Heart right ventricle (tissue), 16 donors: ENCODE measurements around the gene RAB34. TPM values are rescaled to one million over a fixed set of nuclear protein-coding genes. Genes with fewer than 3 reads are reported as not detected.

Experiments used
- ATAC-seq, 8 donors: fragments of 200-7000 bp; cut with Tn5 transposase; one replicate each; pipeline ENCODE4 v1.9.1; 2020; ENCODE audit warnings: mild to moderate bottlenecking in 8 of 8, moderate library complexity in 8 of 8, moderate number of reproducible peaks in 1 of 8
- DNase-seq, 2 donors: peaks; one replicate each; pipeline ENCODE4 v3.0.0-alpha.2; 2020
- H3K27ac ChIP-seq, 10 donors: fragments of 200-600 bp; sonication (generic) in 2 of 10; one replicate each; pipeline versions ENCODE4 v1.5.0 to v1.8.0; 2020 to 2022; ENCODE audit warnings: mild to moderate bottlenecking in 3 of 10
- H3K27me3 ChIP-seq, 7 donors: fragments of 200-600 bp; one replicate each; pipeline ENCODE4 v1.8.0; 2021 to 2022; ENCODE audit warnings: mild to moderate bottlenecking in 2 of 7
- H3K36me3 ChIP-seq, 9 donors: fragments of 200-600 bp; sonication (generic) in 1 of 9; one replicate each; pipeline versions ENCODE4 v1.5.0 to v1.8.0; 2020 to 2022; ENCODE audit warnings: mild to moderate bottlenecking in 2 of 9
- H3K4me1 ChIP-seq, 9 donors: fragments of 200-600 bp; sonication (generic) in 1 of 9; one replicate each; pipeline versions ENCODE4 v1.5.0 to v1.8.0; 2020 to 2022; ENCODE audit warnings: mild to moderate bottlenecking in 4 of 9
- H3K4me3 ChIP-seq, 10 donors: fragments of 200-600 bp; sonication (generic) in 2 of 10; one replicate each; pipeline versions ENCODE4 v1.5.0 to v1.8.0; 2020 to 2022; ENCODE audit warnings: mild to moderate bottlenecking in 7 of 10, moderate library complexity in 2 of 10
- H3K9me3 ChIP-seq, 11 donors: fragments of 200-600 bp in 10 of 11; sonication (generic) in 2 of 11; one replicate each; pipeline versions ENCODE4 v1.5.0 to v1.8.0; 2013 to 2022; ENCODE audit warnings: mild to moderate bottlenecking in 2 of 11, control low read depth in 1 of 11, moderate library complexity in 1 of 11
- CTCF ChIP-seq, 9 donors: fragments of 200-600 bp; sonication (generic) in 2 of 9; IDR thresholded peaks; one replicate each; pipeline versions ENCODE4 v1.5.0 to v1.8.0; 2021 to 2022; ENCODE audit warnings: antibody characterized with exemption in 9 of 9, mild to moderate bottlenecking in 5 of 9, moderate library complexity in 1 of 9
- WGBS, 2 donors: extraction: QIAGEN DNeasy Blood & Tissue Kit; methylation state at CpG; one replicate each; pipeline ENCODE4 v1.1.7; 2013; ENCODE audit warnings: inconsistent platforms in 1 of 2; 5-methylcytosine and 5-hydroxymethylcytosine counted together
- intact Hi-C, 10 donors: fragments of 100-400 bp; cut with DNase I; formaldehyde crosslinking; loops; one replicate each; pipeline versions ENCODE4 v1.11.1 to v1.14.2; 2022
- polyA plus RNA-seq, 2 donors: library from polyadenylated mRNA; stranded (reverse); fragments of 200-250 nt; gene quantifications; one replicate each; pipeline ENCODE4 v1.2.3, GENCODE V29; 2013
- total RNA-seq, 10 donors: library from RNA; stranded (reverse); fragmentation: NEBNext Ultra II Directional in 3 of 10; extraction: Animal tissue kit (Norgen Biotek cat#: 25700) in 3 of 10; gene quantifications; one replicate each; pipeline versions ENCODE4 v1.2.1 to v1.2.4, GENCODE V29; 2021 to 2023
- donor health status: Arrhythmogenic right ventricular cardiomyopathy.
- donor health status: ischemic (EF 13 %, LVEDD 7.1; RV severe dilation, severe dysfunction).
- donor health status: healthy with polysubstance abuse.
- donor health status: DM: no; HTN: yes; CAD: no.
- donor health status: DM: no; HTN: no; CAD: no.
- donor health status: ischemic (EF 25% LVEDD 6.9; RV normal size, moderate dysfunction).
- donor health status: ischemic (EF 25% LVEDD 5.7; RV mildly dilated, moderate dysfunction).
- donor health status: healthy.
- donor health status: DM: yes; HTN: yes; CAD: no.
- donor health status: Ischemic cardiomyopathy.
- donor health status: ischemic (EF 35%, LVEDD 5.7; RV mildly dilated, moderate dysfunction).
- donor health status: nonischemic (EF 11% LVEDD 7.7; RV severe dilation, severe dysfunction).
- donor health status: DM: yes; HTN: yes; CAD: no.
- donor health status: PGD.
- donor health status: ischemic (EF 29% LVEDD 5.4; RV normal size, mild dysfunction).
- donor health status: nonischemic (EF 23%, LVEDD 6.1; RV moderate dilation, normal function).

Gene RAB34
- total and polyA plus RNA-seq, 12 donors: 7.0 to 37.3 (median 11.8) TPM

- intact Hi-C loops: loop anchor here in 1 of 10 donors (5.0 kb wide), 1 partner anchor 39 kb away; no protein-coding TSS in a partner anchor
- ATAC-seq: no peak
- Histone ChIP-seq H3K4me3 (no peak overlapping the region), H3K36me3 (peaks cover 0 to 84% (median 38%) of the 10 kb centered on the region in 9 donors), H3K9me3 (no peaks in the 10 kb centered on the region), H3K4me1 (peaks cover 6 to 41% (median 31%) of the 10 kb centered on the region in 9 donors), H3K27me3 (no peaks in the 10 kb centered on the region), H3K27ac (no peak overlapping the region)
- no peak for DNase-seq
- no peak for TF ChIP-seq CTCF (IDR thresholded peaks at IDR 0.05)
- 89 to 91% methylated on average over 1 of the region's 1 CpG for WGBS, 2 donors
Measured at GRCh38 chr17:28667870-28668269, 49.8 kb downstream of the RAB34 start.

DNA sequence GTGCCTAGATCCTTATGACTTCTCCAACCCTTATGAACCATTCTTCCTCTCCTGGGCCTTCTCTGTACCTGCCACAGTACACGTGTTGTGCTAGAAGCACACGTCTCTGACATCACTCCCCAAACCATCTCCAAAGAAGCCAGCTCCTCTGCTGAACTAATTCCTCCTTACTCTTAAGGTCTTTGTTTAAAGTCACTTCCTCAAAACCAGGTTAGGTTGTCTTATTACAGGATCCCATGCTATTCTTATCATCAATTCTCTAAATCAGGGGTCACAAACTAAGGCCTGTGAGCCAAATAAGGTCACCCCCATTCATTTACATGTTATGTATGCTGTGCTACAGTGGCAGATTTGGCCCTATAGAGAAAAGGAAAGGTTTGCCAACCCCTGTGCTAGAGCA is 51.7 kb downstream of the RAB34 start:
- TF ChIP-seq CTCF (IDR thresholded peaks at IDR 0.05): no peak
- Histone ChIP-seq H3K27ac (no peak overlapping the region), H3K27me3 (no peaks in the 10 kb centered on the region), H3K4me1 (peaks cover 6 to 49% (median 37%) of the 10 kb centered on the region in 9 donors), H3K9me3 (no peaks in the 10 kb centered on the region), H3K36me3 (peaks cover 0 to 65% (median 20%) of the 10 kb centered on the region in 9 donors), H3K4me3 (no peak overlapping the region)
- intact Hi-C loops: loop anchor here in 1 of 10 donors (5.0 kb wide), 1 partner anchor 41 kb away; no protein-coding TSS in a partner anchor
- 80 to 87% methylated on average over 2 of the region's 2 CpGs for WGBS, 2 donors
- no peak for ATAC-seq
- DNase-seq: no peak

Other genes starting within 250 kb of the RAB34 start
- gene SLC13A2, start 244.2 kb downstream of the RAB34 start, total RNA-seq: not detected
- gene SLC13A2, start 244.2 kb downstream of the RAB34 start, polyA plus RNA-seq: not detected
- not detected for gene FOXN1, start 211.5 kb downstream of the RAB34 start, total RNA-seq
- not detected for gene FOXN1, start 211.5 kb downstream of the RAB34 start, polyA plus RNA-seq
- 10 to 100 TPM; 10.6 to 23.4 (median 21.0) TPM for gene UNC119, start 165.2 kb downstream of the RAB34 start, total RNA-seq
- 10 to 100 TPM; 18.0 to 23.8 TPM for gene UNC119, start 165.2 kb downstream of the RAB34 start, polyA plus RNA-seq
- 10 to 100 TPM; 44.6 to 69.3 (median 49.6) TPM for gene PIGS, start 146.3 kb downstream of the RAB34 start, total RNA-seq
- 10 to 100 TPM in 1 of 2 donors, 1 to 10 TPM in 1; 9.0 to 44.9 TPM for gene PIGS, start 146.3 kb downstream of the RAB34 start, polyA plus RNA-seq
- 100 to 1,000 TPM; 196 to 416 (median 291) TPM for gene ALDOC, start 141.0 kb downstream of the RAB34 start, total RNA-seq
- 100 to 1,000 TPM; 122 to 156 TPM for gene ALDOC, start 141.0 kb downstream of the RAB34 start, polyA plus RNA-seq
- gene SPAG5, start 118.8 kb downstream of the RAB34 start, total RNA-seq: 1 to 10 TPM in 7 of 10 donors, under 1 TPM in 3; 0.55 to 6.5 (median 1.2) TPM
- 1 to 10 TPM in 1 of 2 donors, under 1 TPM in 1; 0.86 to 1.6 TPM for gene SPAG5, start 118.8 kb downstream of the RAB34 start, polyA plus RNA-seq
- 1 to 10 TPM; 2.1 to 6.4 (median 4.1) TPM for gene RSKR, start 103.7 kb downstream of the RAB34 start, total RNA-seq
- gene RSKR, start 103.7 kb downstream of the RAB34 start, polyA plus RNA-seq: 1 to 10 TPM; 3.0 to 8.7 TPM
- gene BLTP2, start 72.7 kb downstream of the RAB34 start, total RNA-seq: 100 to 1,000 TPM in 1 of 10 donors, 10 to 100 TPM in 9; 61.6 to 110 (median 69.0) TPM
- gene BLTP2, start 72.7 kb downstream of the RAB34 start, polyA plus RNA-seq: 10 to 100 TPM; 15.6 to 20.4 TPM
- gene SDF2, start 56.0 kb downstream of the RAB34 start, total RNA-seq: 10 to 100 TPM; 26.6 to 38.8 (median 29.9) TPM
- 10 to 100 TPM; 16.8 to 54.7 TPM for gene SDF2, start 56.0 kb downstream of the RAB34 start, polyA plus RNA-seq
- gene SUPT6H, start 55.7 kb downstream of the RAB34 start, total RNA-seq: 10 to 100 TPM; 44.1 to 54.1 (median 50.5) TPM
- gene SUPT6H, start 55.7 kb downstream of the RAB34 start, polyA plus RNA-seq: 10 to 100 TPM; 19.3 to 34.2 TPM
- 1 to 10 TPM in 9 of 10 donors, under 1 TPM in 1; 0.76 to 2.1 (median 1.3) TPM for gene PROCA1, start 6.0 kb downstream of the RAB34 start, total RNA-seq
- 1 to 10 TPM in 1 of 2 donors, under 1 TPM in 1; 0.74 to 4.9 TPM for gene PROCA1, start 6.0 kb downstream of the RAB34 start, polyA plus RNA-seq
- 100 to 1,000 TPM; 807 to 986 (median 861) TPM for gene RPL23A, start 2.1 kb upstream of the RAB34 start, total RNA-seq
- 1,000 to 10,000 TPM in 1 of 2 donors, 100 to 1,000 TPM in 1; 300 to 1,566 TPM for gene RPL23A, start 2.1 kb upstream of the RAB34 start, polyA plus RNA-seq
- 1 to 10 TPM in 4 of 10 donors, under 1 TPM in 6; 0.36 to 1.8 (median 0.89) TPM for gene TLCD1, start 8.4 kb upstream of the RAB34 start, total RNA-seq
- 1 to 10 TPM; 3.4 to 9.3 TPM for gene TLCD1, start 8.4 kb upstream of the RAB34 start, polyA plus RNA-seq
- 1 to 10 TPM in 4 of 10 donors, under 1 TPM in 6; 0.38 to 2.8 (median 0.82) TPM for gene NEK8, start 10.9 kb upstream of the RAB34 start, total RNA-seq
- gene NEK8, start 10.9 kb upstream of the RAB34 start, polyA plus RNA-seq: 1 to 10 TPM; 1.1 to 1.8 TPM
- 1 to 10 TPM; 1.3 to 6.4 (median 3.8) TPM for gene TRAF4, start 26.1 kb upstream of the RAB34 start, total RNA-seq
- gene TRAF4, start 26.1 kb upstream of the RAB34 start, polyA plus RNA-seq: 1 to 10 TPM; 2.8 to 3.8 TPM
- gene FAM222B, start 124.9 kb upstream of the RAB34 start, total RNA-seq: 10 to 100 TPM; 13.2 to 19.4 (median 16.0) TPM
- gene FAM222B, start 124.9 kb upstream of the RAB34 start, polyA plus RNA-seq: 10 to 100 TPM in 1 of 2 donors, 1 to 10 TPM in 1; 8.7 to 13.2 TPM
- 10 to 100 TPM; 34.2 to 41.6 (median 39.2) TPM for gene ERAL1, start 137.1 kb upstream of the RAB34 start, total RNA-seq
- 10 to 100 TPM; 32.3 to 48.2 TPM for gene ERAL1, start 137.1 kb upstream of the RAB34 start, polyA plus RNA-seq
- 100 to 1,000 TPM in 3 of 10 donors, 10 to 100 TPM in 7; 82.8 to 159 (median 90.7) TPM for gene FLOT2, start 179.9 kb upstream of the RAB34 start, total RNA-seq
- 10 to 100 TPM; 38.3 to 51.6 TPM for gene FLOT2, start 179.9 kb upstream of the RAB34 start, polyA plus RNA-seq
- 1 to 10 TPM; 1.1 to 5.6 (median 2.2) TPM for gene DHRS13, start 185.2 kb upstream of the RAB34 start, total RNA-seq
- 1 to 10 TPM; 5.4 to 5.5 TPM for gene DHRS13, start 185.2 kb upstream of the RAB34 start, polyA plus RNA-seq
- 10 to 100 TPM; 18.4 to 28.0 (median 21.6) TPM for gene PHF12, start 233.7 kb upstream of the RAB34 start, total RNA-seq
- 10 to 100 TPM in 1 of 2 donors, 1 to 10 TPM in 1; 7.3 to 11.2 TPM for gene PHF12, start 233.7 kb upstream of the RAB34 start, polyA plus RNA-seq